WI38 (cell line): ENCODE measurements around the gene SMIM14.
"Not testable (repeated sequence)": the region's sequence is repeated elsewhere in the genome, so short reads cannot be mapped to it uniquely, and the experiment has no call there.

Source experiments
- H3K4me3 ChIP-seq: 2 replicates; pipeline ENCODE4 v1.5.1; 2011; ENCODE audit warnings: low read depth, mild to moderate bottlenecking, control low read depth, low read length
- CTCF ChIP-seq: IDR thresholded peaks from 2 replicates; pipeline ENCODE4 v1.5.1; 2012; ENCODE audit warnings: low read depth, mild to moderate bottlenecking, control low read depth, low read length

Gene SMIM14

GRCh38 chr4:39543034-39543433, 95.6 kb downstream of the SMIM14 start:
- no peak for TF ChIP-seq CTCF
- H3K4me3 ChIP-seq: no peak overlapping the region

GRCh38 chr4:39542611-39543012, 96.1 kb downstream of the SMIM14 start:
- no peak for TF ChIP-seq CTCF
- no peak overlapping the region for H3K4me3 ChIP-seq

GRCh38 chr4:39541987-39542610, 96.6 kb downstream of the SMIM14 start:
- no peak for TF ChIP-seq CTCF

DNA sequence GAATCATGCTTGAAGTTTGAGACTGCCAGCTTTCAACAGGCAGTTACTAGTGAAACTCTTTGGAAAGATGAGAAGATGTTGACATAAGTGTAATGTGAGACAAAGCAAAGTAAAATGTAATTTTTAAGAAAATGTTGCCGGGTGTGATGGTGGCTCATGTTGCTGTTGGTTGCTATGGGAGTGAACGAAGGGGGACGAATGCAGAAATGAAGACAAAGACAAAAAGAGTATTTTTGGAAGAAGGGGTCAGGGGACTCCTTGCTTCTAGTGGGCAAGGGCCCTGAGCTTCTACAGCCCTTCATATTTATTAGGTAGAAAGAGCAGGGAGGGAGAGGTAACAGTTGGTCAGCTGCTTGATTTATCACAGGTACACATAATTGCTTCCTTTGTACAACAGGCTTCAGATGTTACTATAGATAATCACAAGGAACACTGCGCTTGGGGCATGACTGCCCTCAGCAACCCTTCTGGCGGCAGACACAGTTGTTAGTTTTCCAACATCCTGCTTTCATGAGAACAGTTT, 99.5 kb downstream of the SMIM14 start:
- no peak overlapping the region for H3K4me3 ChIP-seq
- no peak for TF ChIP-seq CTCF

More at GRCh38 chr4:39541987-39542610, 96.6 kb downstream of the SMIM14 start:
- H3K4me3 ChIP-seq: no peak overlapping the region

DNA sequence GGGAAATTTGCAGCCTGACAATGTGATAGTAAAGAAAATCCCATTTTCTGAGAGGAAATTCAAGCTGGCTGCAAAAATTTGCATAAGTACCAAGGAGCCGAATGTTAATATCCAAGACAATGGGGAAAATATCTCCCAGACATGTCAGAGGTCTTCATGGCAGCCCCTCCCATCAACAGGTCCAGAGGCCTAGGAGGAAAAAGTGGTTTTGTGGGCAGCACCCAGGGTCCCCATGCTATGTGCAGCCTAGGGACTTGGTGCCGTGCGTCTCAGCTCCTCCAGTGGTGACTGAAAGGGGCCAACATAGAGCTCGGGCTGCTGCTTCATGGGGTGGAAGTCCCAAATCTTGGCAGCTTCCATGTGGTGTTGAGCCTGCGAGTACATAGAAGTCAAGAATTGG, 105.1 kb downstream of the SMIM14 start:
- no peak overlapping the region for H3K4me3 ChIP-seq
- no peak for TF ChIP-seq CTCF

GRCh38 chr4:39532237-39532636, 106.4 kb downstream of the SMIM14 start:
- H3K4me3 ChIP-seq: not testable (repeated sequence)

DNA sequence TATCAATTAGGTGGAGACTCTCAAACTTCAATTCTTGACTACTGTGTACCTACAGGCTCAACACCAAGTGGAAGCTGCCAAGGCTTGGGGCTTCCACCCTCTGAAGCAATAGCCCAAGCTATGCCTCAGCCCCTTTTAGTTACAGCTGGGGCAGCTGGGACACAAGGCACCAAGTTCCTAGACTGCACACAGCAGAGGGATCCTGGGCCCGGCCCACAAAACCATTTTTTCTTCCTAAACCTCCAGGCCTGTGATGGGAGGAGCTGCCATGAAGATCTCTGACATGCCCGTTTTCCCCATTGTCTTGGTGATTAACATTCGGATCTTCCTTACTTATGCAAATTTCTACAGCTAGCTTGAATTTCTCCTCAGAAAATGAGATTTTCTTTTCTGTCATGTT, 108.0 kb downstream of the SMIM14 start:
- H3K4me3 ChIP-seq: no peak overlapping the region
- no peak for TF ChIP-seq CTCF

DNA sequence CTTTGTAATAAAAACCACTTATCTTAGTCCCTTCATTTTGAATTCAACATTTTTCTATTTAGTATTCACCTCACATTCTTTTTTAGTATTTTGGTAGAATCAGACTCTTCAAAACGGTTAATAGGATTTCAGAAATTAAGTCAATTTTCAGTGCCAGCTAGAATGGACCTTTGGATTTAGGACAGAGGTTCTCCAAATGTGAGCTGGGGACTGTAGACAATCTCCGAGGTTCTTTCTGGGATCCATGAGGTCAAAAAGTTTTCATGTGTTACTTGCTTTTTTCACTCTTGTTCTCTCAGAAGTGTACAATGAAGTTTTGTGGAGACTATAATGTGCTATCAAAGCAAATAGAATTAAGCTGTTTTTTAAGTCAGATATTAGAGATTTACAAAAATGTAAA, 109.1 kb downstream of the SMIM14 start:
- no peak for TF ChIP-seq CTCF
- no peak overlapping the region for H3K4me3 ChIP-seq
